Measurements from ENCODE around the gene CCDC18. TPM values are rescaled to one million over a fixed set of nuclear protein-coding genes. Genes with fewer than 3 reads are reported as not detected.

CCDC18 gene
- total RNA-seq, 2 experiments from 2014 or later, result 46.5 to 59.0 TPM

DNA sequence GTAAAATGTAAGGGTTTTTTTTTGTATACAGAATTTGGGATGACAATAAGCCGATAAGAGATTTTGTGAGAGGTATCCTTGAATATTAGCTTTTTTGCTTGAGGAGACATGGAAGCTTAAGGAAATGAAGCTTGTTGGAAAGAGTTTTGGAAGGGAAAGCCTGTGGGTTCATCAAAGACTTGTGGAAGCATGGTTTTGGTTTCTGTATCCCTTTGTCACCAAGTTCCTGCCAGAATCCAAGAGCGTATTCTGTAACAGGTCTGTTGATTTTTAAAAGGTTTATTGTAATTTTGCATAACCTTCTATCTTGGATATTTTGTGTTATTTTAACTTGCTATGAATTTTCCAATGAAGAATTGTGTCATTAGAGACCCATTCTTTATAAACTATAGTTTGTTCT is 38.4 kb upstream of the CCDC18 start:
- Histone ChIP-seq H3K79me2 (ENCODE audit: insufficient read depth, low read depth, low read length) (peaks cover 8% of the 10 kb centered on the region; the same call in 1 of the 2 replicates), H2AFZ (ENCODE audit: low read length) (no peak overlapping the region), H3K36me3 (ENCODE audit: insufficient read depth, low read length) (peaks cover 74% of the 10 kb centered on the region), H3K9me2 (ENCODE audit: insufficient read depth, low read length) (no peaks in the 10 kb centered on the region), H3K27ac (ENCODE audit: low read depth, low read length, poor library complexity, severe bottlenecking) (no peak overlapping the region), H3K4me3 (ENCODE audit: low read depth, low read length, poor library complexity, severe bottlenecking) (no peak overlapping the region), H3K4me2 (ENCODE audit: low read length) (no peak overlapping the region), H4K20me1 (ENCODE audit: insufficient read depth, low read length) (no peaks in the 10 kb centered on the region; the same call in 1 of the 2 replicates), H3K4me1 (ENCODE audit: insufficient read depth, low read length, poor library complexity, severe bottlenecking) (no peaks in the 10 kb centered on the region), H3K9me3 (ENCODE audit: low read length) (no peaks in the 10 kb centered on the region)
- TF ChIP-seq, protein P1, sequence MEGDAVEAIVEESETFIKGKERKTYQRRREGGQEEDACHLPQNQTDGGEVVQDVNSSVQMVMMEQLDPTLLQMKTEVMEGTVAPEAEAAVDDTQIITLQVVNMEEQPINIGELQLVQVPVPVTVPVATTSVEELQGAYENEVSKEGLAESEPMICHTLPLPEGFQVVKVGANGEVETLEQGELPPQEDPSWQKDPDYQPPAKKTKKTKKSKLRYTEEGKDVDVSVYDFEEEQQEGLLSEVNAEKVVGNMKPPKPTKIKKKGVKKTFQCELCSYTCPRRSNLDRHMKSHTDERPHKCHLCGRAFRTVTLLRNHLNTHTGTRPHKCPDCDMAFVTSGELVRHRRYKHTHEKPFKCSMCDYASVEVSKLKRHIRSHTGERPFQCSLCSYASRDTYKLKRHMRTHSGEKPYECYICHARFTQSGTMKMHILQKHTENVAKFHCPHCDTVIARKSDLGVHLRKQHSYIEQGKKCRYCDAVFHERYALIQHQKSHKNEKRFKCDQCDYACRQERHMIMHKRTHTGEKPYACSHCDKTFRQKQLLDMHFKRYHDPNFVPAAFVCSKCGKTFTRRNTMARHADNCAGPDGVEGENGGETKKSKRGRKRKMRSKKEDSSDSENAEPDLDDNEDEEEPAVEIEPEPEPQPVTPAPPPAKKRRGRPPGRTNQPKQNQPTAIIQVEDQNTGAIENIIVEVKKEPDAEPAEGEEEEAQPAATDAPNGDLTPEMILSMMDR (conservative IDR thresholded peaks at IDR 0.05; ENCODE audit: low read length), result no peak
- no peak for TF ChIP-seq EZH2phosphoT487 (IDR thresholded peaks at IDR 0.05; ENCODE audit: borderline replicate concordance, low read depth, low read length)
- ChIA-PET CTCF (ENCODE audit: unreplicated experiment) (no interaction called here), POLR2A (interaction anchor here (1.2 kb wide), 1 partner anchor 16 kb away, joined by 3 read pairs; no protein-coding TSS in a partner anchor)
- no peak for DNase-seq (ENCODE audit: low spot score)
- intact Hi-C loops (cut with micrococcal nuclease; ENCODE audit: unreplicated experiment), result no loop called here
- BruUV-seq (replicated peaks), result no TSS peak

DNA sequence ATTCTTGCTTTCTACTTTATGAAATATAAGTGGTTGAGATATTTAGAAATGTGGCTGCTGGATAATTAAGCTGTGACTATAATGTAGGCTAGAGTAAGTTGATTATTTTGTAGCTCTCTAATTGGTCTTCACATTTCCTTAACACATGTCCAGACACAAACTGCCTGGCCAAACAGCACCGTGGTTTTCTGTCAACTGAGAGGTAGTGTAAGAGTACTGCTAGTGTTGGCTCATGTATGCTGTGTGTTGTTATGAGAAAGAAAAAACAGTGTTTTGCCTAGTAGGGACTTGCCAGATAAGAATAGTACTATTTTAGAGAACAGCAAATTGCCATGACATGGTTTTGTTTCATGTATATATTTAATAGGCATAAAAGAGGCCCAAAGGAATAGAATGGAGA is 37.4 kb upstream of the CCDC18 start:
- no peak overlapping the region for H2AFZ ChIP-seq (ENCODE audit: low read length)

DNA sequence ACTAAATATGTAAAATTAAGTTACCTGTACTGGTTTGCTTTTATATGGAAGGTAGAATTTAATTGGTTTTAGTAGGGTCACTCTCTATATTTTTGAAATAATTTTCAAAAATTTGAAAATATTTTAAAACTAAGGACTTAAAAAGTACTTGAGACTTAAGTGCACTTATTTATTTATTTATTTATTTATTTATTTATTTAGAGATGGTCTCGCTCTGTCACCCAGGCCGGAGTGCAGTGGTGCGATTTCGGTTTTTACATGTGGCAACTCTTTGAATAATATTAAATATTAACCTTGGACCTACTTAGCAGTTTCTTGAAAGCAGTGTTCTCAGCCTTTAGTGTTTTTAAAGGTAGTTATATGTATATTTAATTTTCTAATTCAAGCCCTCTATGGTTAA is 36.8 kb upstream of the CCDC18 start:
- BruUV-seq (replicated peaks), result no TSS peak
- Histone ChIP-seq H3K4me1 (ENCODE audit: insufficient read depth, low read length, poor library complexity, severe bottlenecking) (no peaks in the 10 kb centered on the region), H3K4me3 (ENCODE audit: low read depth, low read length, poor library complexity, severe bottlenecking) (no peak overlapping the region), H3K79me2 (ENCODE audit: insufficient read depth, low read depth, low read length) (peaks cover 8% of the 10 kb centered on the region; the same call in 1 of the 2 replicates), H3K4me2 (ENCODE audit: low read length) (no peak overlapping the region), H4K20me1 (ENCODE audit: insufficient read depth, low read length) (no peaks in the 10 kb centered on the region; the same call in 1 of the 2 replicates), H3K27ac (ENCODE audit: low read depth, low read length, poor library complexity, severe bottlenecking) (no peak overlapping the region), H3K36me3 (ENCODE audit: insufficient read depth, low read length) (peaks cover 74% of the 10 kb centered on the region), H2AFZ (ENCODE audit: low read length) (no peak overlapping the region), H3K9me2 (ENCODE audit: insufficient read depth, low read length) (no peaks in the 10 kb centered on the region), H3K9me3 (ENCODE audit: low read length) (no peaks in the 10 kb centered on the region)
- intact Hi-C loops (cut with micrococcal nuclease; ENCODE audit: unreplicated experiment), result no loop called here
- TF ChIP-seq, protein P1 (conservative IDR thresholded peaks at IDR 0.05; ENCODE audit: low read length), result no peak
- no peak for TF ChIP-seq EZH2phosphoT487 (IDR thresholded peaks at IDR 0.05; ENCODE audit: borderline replicate concordance, low read depth, low read length)
- no peak for DNase-seq (ENCODE audit: low spot score)
- CTCF ChIA-PET (ENCODE audit: unreplicated experiment), result no interaction called here
- POLR2A ChIA-PET, result interaction anchor here (0.6 to 2.1 kb wide), 3 partner anchors 14 to 202 kb away, joined by 3 to 6 read pairs (median 5); partner anchors contain the start of gene DR1

More for the DNA sequence above, 37.4 kb upstream of the CCDC18 start:
- TF ChIP-seq, protein P1 (conservative IDR thresholded peaks at IDR 0.05; ENCODE audit: low read length), result no peak
- TF ChIP-seq EZH2phosphoT487 (IDR thresholded peaks at IDR 0.05; ENCODE audit: borderline replicate concordance, low read depth, low read length), result no peak
- H3K27ac ChIP-seq (ENCODE audit: low read depth, low read length, poor library complexity, severe bottlenecking), result no peak overlapping the region
- peaks cover 74% of the 10 kb centered on the region for H3K36me3 ChIP-seq (ENCODE audit: insufficient read depth, low read length)
- no peaks in the 10 kb centered on the region for H3K4me1 ChIP-seq (ENCODE audit: insufficient read depth, low read length, poor library complexity, severe bottlenecking)
- ChIA-PET CTCF (ENCODE audit: unreplicated experiment) (no interaction called here), POLR2A (interaction anchor here (0.6 to 2.1 kb wide), 2 partner anchors 16 to 202 kb away, joined by 5 to 6 read pairs; partner anchors contain the start of gene DR1)
- intact Hi-C loops (cut with micrococcal nuclease; ENCODE audit: unreplicated experiment), result no loop called here
- no TSS peak for BruUV-seq (replicated peaks)
- no peak overlapping the region for H3K4me2 ChIP-seq (ENCODE audit: low read length)
- no peaks in the 10 kb centered on the region for H3K9me2 ChIP-seq (ENCODE audit: insufficient read depth, low read length)
- no peak overlapping the region for H3K4me3 ChIP-seq (ENCODE audit: low read depth, low read length, poor library complexity, severe bottlenecking)
- H3K79me2 ChIP-seq (ENCODE audit: insufficient read depth, low read depth, low read length), result peaks cover 8% of the 10 kb centered on the region; the same call in 1 of the 2 replicates
- no peaks in the 10 kb centered on the region for H3K9me3 ChIP-seq (ENCODE audit: low read length)
- no peaks in the 10 kb centered on the region; the same call in 1 of the 2 replicates for H4K20me1 ChIP-seq (ENCODE audit: insufficient read depth, low read length)
- DNase-seq (ENCODE audit: low spot score), result no peak

Measured in OCI-LY7 (cell line).